Activated T-cell treated with anti-CD3 and anti-CD28 coated beads, Interleukin-2, amount 50 U/mL, for 1 hour (primary cell): ENCODE measurements around the gene OGFR.
A peak's percentile ranks its signal among the peaks of the same experiment; 100 is the strongest.

ENCODE experiments used
- DNase-seq: peaks from one replicate; pipeline ENCODE4 v3.0.0-alpha.2; 2020

Gene OGFR

DNA sequence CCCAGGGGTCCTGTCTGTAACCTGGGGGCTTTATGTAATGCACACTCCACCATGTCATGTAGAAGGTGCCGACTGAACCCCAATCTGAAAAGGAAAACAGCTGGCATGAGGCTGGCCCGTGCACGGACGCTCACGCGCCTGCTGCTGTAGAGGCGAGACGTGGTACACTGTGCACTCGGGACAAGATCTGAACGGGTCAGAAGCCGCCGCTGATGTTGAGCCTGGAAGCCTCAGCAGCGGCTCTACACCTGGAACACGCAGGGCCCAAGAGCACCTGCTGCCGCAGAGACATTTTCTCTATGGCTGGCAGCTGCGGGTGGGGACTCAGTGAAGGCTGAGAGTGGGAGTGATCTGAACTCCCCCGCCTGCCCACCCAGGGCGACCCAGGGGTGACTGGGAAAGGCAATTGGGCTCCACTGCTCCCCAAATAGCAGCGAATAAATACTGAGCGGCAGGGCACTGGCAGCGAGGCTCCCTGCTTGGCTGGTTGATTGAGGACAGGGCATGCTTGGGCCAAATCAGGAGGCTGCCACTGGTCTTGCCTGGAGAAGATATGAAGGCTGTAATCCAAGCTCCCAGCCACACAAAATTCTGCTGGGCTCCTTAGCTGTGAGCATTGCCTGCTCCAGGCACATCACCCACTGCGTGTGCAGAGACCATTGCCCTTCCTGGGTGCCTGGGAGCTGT is 2.5 kb upstream of the OGFR start:
- DNase-seq = no peak

DNA sequence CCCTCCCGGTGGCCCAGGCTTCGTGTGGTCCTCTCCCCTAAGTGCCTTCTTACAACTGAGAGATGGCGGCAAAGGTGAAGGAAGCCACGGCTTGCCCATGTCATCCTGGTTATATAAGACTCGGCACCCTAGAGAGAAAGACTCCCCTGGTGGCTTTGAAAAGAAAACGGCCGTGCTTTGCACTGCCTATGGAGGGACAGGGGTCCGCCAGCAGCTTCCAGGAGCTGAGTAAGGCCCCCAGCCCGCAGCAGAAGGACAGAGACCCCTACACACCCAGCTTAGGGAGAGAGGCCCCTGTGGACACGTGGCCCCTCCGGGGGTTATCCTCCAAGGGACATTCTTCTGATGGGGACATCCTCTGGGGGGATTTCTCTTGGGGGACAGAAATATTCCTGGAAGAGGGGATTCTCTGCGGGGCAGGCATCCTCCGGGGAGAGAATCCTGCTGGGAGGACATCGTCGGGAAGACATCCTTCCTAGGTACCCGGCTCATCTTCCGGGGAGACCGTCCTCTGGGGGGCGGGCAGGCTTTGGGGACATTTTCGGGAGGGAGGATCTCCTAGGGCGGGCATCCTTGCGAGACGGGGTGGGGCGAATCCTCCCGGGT is 511 bp upstream of the OGFR start:
- no peak for DNase-seq

DNA sequence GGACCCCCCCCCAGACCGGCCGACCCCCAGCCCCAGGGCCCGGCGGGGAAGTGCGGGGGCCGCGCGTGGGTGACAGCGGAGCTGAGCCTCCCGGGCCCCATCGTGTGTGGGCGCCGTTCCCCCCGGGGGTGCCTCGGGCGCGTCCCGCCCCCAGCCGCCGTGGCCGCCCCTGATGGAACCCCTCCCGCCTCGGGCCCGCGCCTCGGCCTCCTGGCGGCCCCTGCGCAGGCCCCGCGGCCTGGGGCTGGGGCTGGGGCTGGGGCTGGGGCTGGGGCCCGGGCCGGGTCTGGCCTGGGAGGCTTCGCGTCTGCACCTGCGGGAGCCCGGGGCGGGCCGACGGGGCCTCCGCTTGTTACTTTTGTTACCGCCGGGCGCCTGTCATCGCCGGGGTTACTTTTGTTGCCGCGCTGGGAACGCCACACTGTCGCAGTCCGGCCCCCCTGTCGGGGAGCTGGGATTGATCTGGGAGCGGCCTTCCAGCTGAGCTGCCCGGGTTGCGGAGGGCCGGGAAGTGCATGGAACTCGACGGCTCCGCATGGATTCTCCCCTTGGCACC is 598 bp downstream of the OGFR start:
- DNase-seq = peak; percentile 49

DNA sequence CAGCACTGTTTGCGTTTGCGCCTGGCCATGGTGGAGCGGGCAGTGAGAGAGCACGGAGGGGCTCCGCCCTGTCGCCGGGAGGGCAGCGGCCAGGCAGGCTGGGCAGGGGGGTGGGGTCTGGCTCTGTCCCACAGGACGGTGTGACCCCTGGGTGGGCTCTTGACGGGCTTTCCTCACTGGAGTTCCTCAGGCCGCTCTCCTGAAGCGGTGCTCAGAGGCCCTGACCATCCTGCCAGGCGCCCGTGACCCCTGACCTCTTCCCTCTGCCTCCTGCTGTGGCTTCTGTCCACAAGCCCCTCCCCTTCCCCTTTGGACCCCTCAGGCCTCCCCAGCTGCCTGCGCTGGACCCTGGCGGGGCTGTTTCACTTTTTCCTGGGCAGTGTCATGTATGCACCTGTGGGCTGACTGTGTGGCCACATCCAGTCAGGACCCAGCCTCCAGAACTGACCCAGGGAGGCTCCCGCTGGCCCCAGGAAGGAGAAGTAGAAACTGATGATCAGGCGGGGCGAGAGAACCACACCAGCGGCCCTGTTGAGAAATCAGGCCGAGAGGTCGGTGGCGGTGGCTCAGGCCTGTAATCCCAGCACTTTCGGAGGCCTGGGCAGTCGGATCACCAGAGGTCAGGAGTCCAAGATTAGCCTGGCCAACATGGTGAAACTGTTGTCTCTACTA is 1.2 kb downstream of the OGFR start:
- no peak for DNase-seq

- no peak for DNase-seq
Observed at GRCh38 chr20:62806383-62807050, 1.9 kb downstream of the OGFR start.

- no peak for DNase-seq
Observed at GRCh38 chr20:62807444-62808210, 3.0 kb downstream of the OGFR start.

DNA sequence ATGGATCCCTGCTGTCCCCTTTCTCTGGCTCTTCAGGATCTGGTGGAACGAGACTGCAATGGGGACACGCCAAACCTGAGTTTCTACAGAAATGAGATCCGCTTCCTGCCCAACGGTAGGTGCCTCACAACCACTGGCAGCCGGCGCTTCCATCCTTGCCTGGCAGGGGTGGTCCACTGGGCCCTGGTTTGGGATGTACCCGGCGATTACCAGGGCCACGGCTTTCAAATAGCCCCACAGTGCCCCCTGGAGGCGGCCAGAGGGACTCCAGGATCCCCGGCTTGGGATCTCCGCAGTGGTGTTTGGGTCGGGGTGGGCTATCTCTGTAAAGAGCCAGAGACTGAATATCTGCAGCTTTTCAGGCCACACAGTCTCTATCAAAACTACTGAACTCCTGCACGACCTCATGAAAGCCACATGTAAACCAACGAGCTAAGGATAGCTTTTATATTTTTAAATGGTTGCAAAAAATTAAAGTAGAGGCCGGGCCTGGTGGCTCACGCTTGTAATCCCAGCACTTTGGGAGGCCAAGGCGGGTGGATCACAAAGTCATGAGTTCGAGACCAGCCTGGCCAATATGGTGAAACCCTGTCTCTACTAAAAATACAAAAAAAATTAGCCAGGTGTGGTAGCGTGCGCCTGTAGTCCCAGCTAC is 3.7 kb downstream of the OGFR start:
- DNase-seq = peak; percentile 81

GRCh38 chr20:62809530-62810428 is 5.1 kb downstream of the OGFR start:
- DNase-seq = no peak

DNA sequence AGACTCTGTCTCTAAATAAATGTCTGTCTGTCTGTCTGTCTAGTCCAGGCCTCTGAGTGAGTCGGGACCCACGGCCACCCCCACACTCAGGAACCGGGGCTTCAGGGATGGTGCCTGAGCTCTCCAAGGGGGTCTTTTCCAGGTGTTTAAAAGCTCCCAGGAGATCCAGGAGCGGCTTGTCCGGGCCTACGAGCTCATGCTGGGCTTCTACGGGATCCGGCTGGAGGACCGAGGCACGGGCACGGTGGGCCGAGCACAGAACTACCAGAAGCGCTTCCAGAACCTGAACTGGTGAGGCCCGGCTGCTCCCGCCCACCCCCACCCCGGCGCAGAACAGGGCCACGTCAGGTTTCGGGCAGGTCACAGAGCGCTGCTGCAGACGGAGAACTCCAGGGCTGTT is 6.7 kb downstream of the OGFR start:
- no peak for DNase-seq

- no peak for DNase-seq
Observed at GRCh38 chr20:62811720-62812119, 7.1 kb downstream of the OGFR start.

GRCh38 chr20:62812181-62812906 is 7.7 kb downstream of the OGFR start:
- no peak for DNase-seq

DNA sequence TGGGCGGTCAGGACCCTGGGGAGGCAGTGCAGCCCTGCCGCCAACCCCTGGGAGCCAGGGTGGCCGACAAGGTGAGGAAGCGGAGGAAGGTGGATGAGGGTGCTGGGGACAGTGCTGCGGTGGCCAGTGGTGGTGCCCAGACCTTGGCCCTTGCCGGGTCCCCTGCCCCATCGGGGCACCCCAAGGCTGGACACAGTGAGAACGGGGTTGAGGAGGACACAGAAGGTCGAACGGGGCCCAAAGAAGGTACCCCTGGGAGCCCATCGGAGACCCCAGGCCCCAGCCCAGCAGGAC is 8.2 kb downstream of the OGFR start:
- DNase-seq = no peak

DNA sequence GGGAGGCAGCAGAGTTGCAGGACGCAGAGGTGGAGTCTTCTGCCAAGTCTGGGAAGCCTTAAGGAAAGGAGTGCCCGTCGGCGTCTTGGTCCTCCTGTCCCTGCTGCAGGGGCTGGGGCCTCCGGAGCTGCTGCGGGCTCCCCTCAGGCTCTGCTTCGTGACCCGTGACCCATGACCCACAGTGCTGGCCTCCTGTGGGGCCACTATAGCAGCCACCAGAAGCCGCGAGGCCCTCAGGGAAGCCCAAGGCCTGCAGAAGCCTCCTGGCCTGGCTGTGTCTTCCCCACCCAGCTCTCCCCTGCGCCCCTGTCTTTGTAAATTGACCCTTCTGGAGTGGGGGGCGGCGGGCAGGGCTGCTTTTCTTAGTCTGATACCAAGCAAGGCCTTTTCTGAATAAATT is 9.0 kb downstream of the OGFR start:
- DNase-seq = no peak

GRCh38 chr20:62814060-62814708 is 9.5 kb downstream of the OGFR start:
- no peak for DNase-seq

DNA sequence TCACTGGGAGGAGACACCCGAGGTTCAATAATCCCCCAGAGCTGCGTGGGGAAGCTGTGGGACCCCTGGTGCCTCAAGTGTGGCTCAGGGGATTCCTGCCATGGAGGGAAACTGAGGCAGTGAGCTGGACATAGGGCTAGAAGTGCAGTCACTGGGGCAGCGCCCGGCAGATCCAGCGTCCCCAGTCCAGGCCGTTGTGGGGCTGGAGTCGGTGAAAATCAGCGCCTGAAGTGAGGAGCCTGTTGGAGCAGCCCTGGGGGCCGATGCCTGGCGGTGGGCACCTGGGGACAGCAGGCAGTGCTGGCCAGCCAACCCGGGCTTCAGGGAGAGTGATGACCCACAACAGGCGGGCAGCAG is 10.1 kb downstream of the OGFR start:
- DNase-seq = no peak

DNA sequence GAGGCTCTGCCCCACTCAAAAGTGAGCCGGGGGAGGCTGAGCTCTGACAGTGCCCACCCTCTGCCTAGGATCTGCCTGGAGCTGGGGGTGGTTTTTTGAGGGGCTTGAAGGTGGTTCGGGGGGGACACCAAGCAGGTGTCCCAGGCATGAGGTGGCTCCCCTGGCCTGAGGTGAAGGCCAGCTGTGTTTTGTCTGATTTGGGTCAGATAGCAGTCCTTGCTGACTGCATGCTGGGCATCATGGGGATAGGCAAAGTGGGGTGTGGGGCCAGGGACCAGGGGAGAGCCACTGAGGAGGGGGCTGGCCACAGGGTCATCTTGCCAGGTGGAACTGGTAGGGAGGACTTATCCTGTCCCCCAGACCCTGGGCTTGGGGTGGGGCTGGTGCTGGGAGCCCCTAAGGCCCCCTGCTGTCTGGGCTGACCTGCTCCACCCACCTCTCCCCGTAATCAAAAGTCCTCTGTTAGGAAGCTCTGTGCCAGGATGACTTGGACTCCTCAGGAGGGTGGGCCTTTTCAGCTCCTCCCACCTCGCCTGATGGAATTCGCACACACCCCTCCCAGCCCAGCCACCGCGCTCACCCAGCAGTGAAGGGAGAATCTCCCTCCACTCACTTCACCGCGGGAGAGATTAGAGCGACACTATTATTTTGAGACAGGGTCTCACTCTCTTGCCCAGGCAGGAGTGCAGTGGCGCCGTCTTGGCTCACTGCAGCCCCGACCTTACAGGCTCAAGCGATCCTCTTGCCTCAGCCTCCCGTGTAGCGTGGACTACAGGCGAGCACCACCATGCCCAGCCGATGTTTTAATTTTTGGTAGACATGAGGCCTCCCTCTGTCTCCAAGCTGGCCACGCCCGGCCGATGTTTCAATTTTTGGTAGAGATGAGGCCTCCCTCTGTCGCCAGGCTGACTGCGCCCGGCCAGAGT is 10.7 kb downstream of the OGFR start:
- DNase-seq = no peak

GRCh38 chr20:62816031-62816883 is 11.6 kb downstream of the OGFR start:
- DNase-seq = no peak
